ENCODE results near the gene DYSF. TPM values are rescaled to one million over a fixed set of nuclear protein-coding genes. Genes with fewer than 3 reads are reported as not detected.

Gene DYSF
- total RNA-seq, 1 experiment from 2014 or later, result 0.50 TPM

DNA sequence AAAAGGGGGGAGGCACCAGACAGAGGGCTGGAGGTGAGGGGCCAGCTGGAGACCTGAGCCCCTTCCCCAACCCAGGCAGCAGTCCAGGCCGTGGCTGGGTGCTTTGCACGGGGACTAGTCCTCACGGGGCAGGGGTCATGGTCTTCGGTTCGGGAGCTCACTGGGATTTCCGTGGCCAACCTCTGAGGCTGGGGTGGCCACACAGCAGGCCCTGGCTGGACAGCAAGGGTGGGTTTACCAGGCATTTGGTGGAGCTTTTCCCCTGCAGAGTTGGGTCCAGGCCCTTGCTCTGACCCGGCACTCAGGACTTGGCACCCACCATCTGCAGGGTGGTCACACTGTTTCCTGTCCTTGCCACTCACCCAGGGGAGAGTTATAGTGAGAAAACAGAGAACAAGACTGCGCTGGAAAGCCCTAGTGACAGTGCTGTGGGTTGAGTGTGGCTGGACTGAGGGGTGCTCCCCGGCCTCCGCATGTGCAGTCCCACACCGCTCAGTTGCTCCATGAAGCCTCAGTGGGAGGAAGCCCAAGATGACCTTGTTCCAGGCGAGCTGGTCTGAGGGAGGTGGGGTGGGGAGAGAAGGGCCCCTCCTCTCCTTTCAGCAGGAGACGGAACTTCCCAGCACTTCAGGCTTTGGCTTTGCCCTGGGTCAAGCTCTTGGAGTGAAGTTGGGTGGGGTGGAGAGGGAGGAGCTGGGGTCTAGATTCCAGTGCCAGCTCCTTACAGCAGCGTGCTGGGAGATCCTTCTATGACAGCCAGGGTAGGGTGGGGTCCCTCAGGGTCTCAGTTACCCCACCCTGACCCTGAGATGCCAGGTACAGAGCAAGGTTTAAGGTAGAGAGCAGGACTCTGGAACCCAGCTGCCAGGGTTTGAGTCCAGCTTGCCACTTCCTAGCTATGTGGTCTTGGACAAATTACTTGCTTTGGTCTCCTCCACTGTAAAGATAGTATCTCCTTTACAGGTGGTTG, 219.8 kb downstream of the DYSF start:
- in situ Hi-C loops (cut with HindIII; ENCODE audit: low pct_unique_long_range_greater_than_20kb, low sequenced_read_pairs), result no loop called here
- no peak for DNase-seq (ENCODE audit: low read depth, low spot score)

DNA sequence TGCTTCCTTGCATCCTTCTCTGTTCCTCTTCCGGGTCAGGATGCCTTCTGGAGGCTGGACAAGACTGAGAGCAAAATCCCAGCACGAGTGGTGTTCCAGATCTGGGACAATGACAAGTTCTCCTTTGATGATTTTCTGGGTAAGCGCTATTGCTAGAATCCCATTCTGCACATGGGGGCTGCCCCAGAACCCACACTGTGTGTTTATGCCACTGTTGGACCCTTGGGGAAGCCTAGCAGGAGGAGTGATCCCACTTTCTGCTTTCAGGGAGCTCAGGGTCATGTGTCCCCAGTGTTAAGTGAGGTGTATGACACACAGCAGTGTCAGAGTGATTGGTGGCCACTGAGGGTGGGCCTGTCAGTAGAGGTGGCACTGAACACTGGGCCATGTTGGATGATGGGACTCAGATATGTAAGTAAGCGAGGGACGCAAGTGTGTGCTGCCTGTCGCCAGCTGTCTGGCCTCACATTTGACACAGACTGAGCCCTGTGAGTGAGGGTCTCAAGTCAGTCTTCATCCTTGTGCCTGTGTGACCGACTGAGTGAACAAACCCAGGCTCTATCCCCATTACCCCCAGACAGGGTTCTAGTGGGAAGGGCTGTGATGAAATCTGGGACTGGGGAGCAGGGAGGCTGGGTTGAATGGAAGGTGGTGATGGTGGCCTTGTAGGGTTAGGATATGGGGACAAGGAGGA, 220.9 kb downstream of the DYSF start:
- DNase-seq (ENCODE audit: low read depth, low spot score), result no peak
- in situ Hi-C loops (cut with HindIII; ENCODE audit: low pct_unique_long_range_greater_than_20kb, low sequenced_read_pairs), result no loop called here

GRCh38 chr2:71675296-71675695, 221.9 kb downstream of the DYSF start:
- in situ Hi-C loops (cut with HindIII; ENCODE audit: low pct_unique_long_range_greater_than_20kb, low sequenced_read_pairs), result no loop called here
- DNase-seq (ENCODE audit: low read depth, low spot score), result no peak

DNA sequence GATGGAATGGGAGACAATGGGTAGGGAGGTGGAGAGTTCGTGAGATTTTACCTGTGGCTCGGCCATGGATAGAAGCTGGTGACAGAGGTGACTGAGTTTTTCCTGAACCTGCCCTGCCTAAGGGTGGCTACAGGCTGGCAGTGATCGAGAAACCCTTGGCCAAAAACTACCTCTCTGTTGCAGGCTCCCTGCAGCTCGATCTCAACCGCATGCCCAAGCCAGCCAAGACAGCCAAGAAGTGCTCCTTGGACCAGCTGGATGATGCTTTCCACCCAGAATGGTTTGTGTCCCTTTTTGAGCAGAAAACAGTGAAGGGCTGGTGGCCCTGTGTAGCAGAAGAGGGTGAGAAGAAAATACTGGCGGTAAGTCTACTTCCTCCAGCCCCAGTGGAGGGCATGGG, 225.5 kb downstream of the DYSF start:
- in situ Hi-C loops (cut with HindIII; ENCODE audit: low pct_unique_long_range_greater_than_20kb, low sequenced_read_pairs), result no loop called here
- no peak for DNase-seq (ENCODE audit: low read depth, low spot score)

DNA sequence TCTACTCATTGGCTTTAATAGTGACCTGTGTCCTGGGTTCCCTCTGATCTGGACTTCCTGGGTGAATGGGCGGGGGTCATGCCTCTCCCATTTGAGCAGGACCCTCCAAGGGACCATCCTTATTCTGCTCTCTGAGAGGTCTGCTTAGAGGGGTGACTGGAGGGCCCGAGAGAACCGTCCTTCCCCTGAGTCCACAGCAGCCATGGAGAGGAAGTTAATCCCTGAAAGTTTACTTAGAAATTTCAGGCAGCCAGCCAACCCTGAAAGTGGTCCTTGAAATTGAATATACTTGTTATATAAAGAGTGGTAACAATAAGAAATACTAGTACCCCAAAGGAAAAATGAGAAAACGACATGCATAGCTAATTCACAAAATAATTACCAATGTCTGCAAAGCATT, 226.1 kb downstream of the DYSF start:
- DNase-seq (ENCODE audit: low read depth, low spot score), result no peak
- in situ Hi-C loops (cut with HindIII; ENCODE audit: low pct_unique_long_range_greater_than_20kb, low sequenced_read_pairs), result no loop called here

DNA sequence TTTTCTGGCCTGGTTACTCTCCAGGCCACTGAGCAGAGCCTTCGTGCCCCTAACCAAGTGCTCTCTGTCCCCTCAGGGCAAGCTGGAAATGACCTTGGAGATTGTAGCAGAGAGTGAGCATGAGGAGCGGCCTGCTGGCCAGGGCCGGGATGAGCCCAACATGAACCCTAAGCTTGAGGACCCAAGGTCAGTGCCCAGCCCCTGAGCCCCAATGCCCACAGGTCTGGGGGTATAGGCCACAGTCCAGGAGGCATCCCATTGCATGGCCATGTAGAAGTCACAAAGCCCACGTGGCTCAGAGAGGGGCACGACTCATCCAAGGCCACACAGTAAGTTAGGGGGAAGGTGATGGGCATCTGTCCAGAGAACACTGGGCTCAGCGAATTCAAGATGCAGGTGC, 227.6 kb downstream of the DYSF start:
- DNase-seq (ENCODE audit: low read depth, low spot score), result no peak
- in situ Hi-C loops (cut with HindIII; ENCODE audit: low pct_unique_long_range_greater_than_20kb, low sequenced_read_pairs), result no loop called here

- DNase-seq (ENCODE audit: low read depth, low spot score), result no peak
- in situ Hi-C loops (cut with HindIII; ENCODE audit: low pct_unique_long_range_greater_than_20kb, low sequenced_read_pairs), result no loop called here
Observed at GRCh38 chr2:71681626-71682025, 228.3 kb downstream of the DYSF start.

- DNase-seq (ENCODE audit: low read depth, low spot score), result no peak
- in situ Hi-C loops (cut with HindIII; ENCODE audit: low pct_unique_long_range_greater_than_20kb, low sequenced_read_pairs), result no loop called here
Observed at GRCh38 chr2:71682341-71682740, 229.0 kb downstream of the DYSF start.

DNA sequence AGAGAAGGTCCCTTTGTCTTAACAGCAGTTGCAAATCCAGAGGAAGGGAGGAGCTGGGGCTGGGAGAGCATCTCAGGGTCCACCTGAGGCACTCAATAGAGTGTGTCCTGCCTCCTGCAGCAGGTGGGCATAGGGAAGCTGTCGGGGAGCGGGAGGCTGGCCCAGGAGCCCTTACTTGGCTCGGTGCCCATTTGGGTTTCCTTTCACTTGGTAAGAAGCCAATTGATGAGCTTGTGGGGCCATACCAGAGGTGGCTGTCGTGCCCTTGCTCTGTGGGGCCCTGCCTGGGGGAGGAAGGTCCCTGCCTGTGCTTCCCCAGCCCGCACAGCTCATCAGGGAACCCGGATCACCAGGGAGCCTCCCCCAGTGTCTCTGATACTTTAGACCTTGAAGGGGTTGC, 229.7 kb downstream of the DYSF start:
- no peak for DNase-seq (ENCODE audit: low read depth, low spot score)
- in situ Hi-C loops (cut with HindIII; ENCODE audit: low pct_unique_long_range_greater_than_20kb, low sequenced_read_pairs), result no loop called here

GRCh38 chr2:71683666-71684065, 230.3 kb downstream of the DYSF start:
- DNase-seq (ENCODE audit: low read depth, low spot score), result no peak
- in situ Hi-C loops (cut with HindIII; ENCODE audit: low pct_unique_long_range_greater_than_20kb, low sequenced_read_pairs), result no loop called here

DNA sequence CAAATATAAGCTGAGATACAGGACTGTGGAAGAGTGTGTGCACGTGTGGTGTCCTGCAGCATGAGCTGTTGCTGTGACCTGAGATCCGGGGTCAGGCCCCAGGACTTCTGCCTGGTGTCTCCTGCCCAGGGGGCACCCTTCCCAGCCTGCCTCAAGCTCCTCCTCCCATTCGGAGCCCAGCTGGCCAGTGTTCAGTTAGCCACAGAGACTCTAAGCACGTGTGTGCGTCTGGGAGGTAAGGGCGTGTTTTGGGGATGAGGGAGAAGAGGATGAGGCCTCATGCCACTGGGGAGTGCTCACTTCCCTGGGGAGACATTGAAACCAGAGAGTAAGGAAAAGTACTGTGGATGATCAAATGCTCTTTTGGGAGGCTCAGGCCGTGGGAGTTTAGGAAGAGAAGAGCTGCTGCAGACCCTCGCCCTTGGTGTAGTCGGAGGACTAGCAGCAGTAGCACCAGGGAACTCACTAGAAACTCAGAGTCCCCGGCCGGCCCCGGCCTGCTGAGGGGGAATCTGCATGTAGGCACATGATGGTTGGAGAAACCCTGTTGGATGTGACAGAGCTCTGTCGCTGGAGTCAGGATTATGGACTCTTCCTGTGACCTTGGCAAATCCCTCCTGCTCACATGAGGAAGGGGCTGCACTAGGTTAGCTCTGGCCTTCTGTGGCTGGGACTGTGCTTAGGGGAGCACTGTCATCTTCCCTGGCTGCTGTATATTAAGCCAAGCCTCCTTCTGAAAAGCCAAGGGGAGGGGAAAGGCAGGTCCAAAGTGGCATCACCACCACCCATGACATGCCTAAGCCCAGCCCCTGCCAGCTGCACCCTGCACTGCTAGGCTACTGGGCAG, 231.1 kb downstream of the DYSF start:
- no peak for DNase-seq (ENCODE audit: low read depth, low spot score)

DNA sequence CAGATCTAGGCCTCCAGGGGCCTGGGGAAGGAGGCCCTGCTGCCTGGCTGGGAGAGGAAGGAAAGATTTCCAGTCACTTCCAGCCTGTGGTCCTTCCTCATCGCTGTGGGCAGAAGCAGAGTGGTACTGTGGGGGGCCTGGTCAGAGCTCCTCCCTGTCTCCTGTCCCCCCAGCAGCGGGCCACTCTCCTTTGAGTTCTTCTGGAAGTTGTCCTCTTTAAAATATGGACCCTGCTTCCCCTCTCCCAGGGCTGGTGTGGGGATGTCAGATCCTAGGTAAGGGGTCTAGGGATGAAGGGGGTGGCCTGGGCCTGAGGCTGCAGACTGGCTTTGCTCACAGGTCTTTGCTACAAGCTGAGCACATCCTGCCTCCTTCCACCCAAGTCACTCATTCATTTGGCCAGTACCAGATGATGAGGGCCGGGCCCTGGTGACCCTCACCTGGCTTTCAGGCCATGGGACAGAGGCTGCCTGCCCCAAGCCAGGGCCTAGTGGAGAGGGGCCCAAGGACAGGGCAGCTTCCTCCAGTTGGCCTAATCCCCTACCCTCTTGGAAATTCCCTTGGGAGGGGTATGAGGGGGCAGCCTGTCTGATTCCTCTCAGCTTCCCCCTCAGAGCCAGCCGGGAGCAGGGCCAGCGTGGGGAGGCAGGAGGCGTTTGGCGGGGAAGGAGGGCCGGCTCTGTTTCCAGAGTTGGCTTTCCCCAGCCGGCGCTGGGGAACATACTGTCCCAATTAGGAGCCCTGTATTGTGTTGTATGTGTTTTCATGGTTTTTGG, 231.9 kb downstream of the DYSF start:
- in situ Hi-C loops (cut with HindIII; ENCODE audit: low pct_unique_long_range_greater_than_20kb, low sequenced_read_pairs), result no loop called here
- no peak for DNase-seq (ENCODE audit: low read depth, low spot score)

More for the DNA sequence above, 231.1 kb downstream of the DYSF start:
- in situ Hi-C loops (cut with HindIII; ENCODE audit: low pct_unique_long_range_greater_than_20kb, low sequenced_read_pairs), result no loop called here

GRCh38 chr2:71685941-71686611, 232.7 kb downstream of the DYSF start:
- no peak for DNase-seq (ENCODE audit: low read depth, low spot score)
- in situ Hi-C loops (cut with HindIII; ENCODE audit: low pct_unique_long_range_greater_than_20kb, low sequenced_read_pairs), result no loop called here

- in situ Hi-C loops (cut with HindIII; ENCODE audit: low pct_unique_long_range_greater_than_20kb, low sequenced_read_pairs), result no loop called here
- DNase-seq (ENCODE audit: low read depth, low spot score), result no peak
Observed at GRCh38 chr2:71686781-71687180, 233.4 kb downstream of the DYSF start.

GRCh38 chr2:71687412-71687811, 234.1 kb downstream of the DYSF start:
- in situ Hi-C loops (cut with HindIII; ENCODE audit: low pct_unique_long_range_greater_than_20kb, low sequenced_read_pairs), result no loop called here
- no peak for DNase-seq (ENCODE audit: low read depth, low spot score)

GRCh38 chr2:71688530-71688929, 235.2 kb downstream of the DYSF start:
- no peak for DNase-seq (ENCODE audit: low read depth, low spot score)
- in situ Hi-C loops (cut with HindIII; ENCODE audit: low pct_unique_long_range_greater_than_20kb, low sequenced_read_pairs), result no loop called here

GRCh38 chr2:71689393-71689792, 236.0 kb downstream of the DYSF start:
- no peak for DNase-seq (ENCODE audit: low read depth, low spot score)
- in situ Hi-C loops (cut with HindIII; ENCODE audit: low pct_unique_long_range_greater_than_20kb, low sequenced_read_pairs), result no loop called here

All from SK-MEL-5 (cell line).